OCI-LY7 (cell line): Measurements from ENCODE around the gene RTKN. TPM values are rescaled to one million over a fixed set of nuclear protein-coding genes. Genes with fewer than 3 reads are reported as not detected.

Experiments used
- BruUV-seq: library from RNA; stranded (reverse); fragments of 400-500 nt; replicated peaks from 2 replicates; lab custom pipeline; 2021; lab: Mats Ljungman, UMichigan
- CTCF ChIA-PET: fragments of 300-600 bp; sonication (Branson Sonifier 250); formaldehyde crosslinking; loops from one replicate; lab custom pipeline; 2022; ENCODE audit warnings: antibody characterized with exemption; ENCODE audit not compliant: unreplicated experiment; lab: Charles Lee
- POLR2A ChIA-PET: fragments of 300-600 bp; sonication (Branson Sonifier 250); formaldehyde crosslinking; loops from one replicate; lab custom pipeline; 2022; ENCODE audit warnings: antibody characterized with exemption; lab: Charles Lee
- DNase-seq: peaks from one replicate; pipeline ENCODE4 v3.0.0-alpha.2; 2015; ENCODE audit warnings: low spot score
- H2AFZ ChIP-seq: fragments of 200-600 bp; sonication (generic), shearing (Covaris generic); 2 replicates; pipeline ENCODE4 v1.6.1; 2014; ENCODE audit warnings: mild to moderate bottlenecking, antibody characterized with exemption, low read length, moderate library complexity
- H3K27ac ChIP-seq: fragments of 200-600 bp; sonication (generic); 2 replicates; pipeline ENCODE4 v1.5.1; 2014; ENCODE audit warnings: mixed run types, low read depth, mild to moderate bottlenecking, moderate library complexity, low read length, inconsistent platforms; ENCODE audit not compliant: poor library complexity, severe bottlenecking
- H3K36me3 ChIP-seq: fragments of 200-600 bp; sonication (generic); 2 replicates; pipeline ENCODE4 v1.6.1; 2014; ENCODE audit warnings: mild to moderate bottlenecking, antibody characterized with exemption, low read length, moderate library complexity, mixed read lengths; ENCODE audit not compliant: insufficient read depth
- H3K4me1 ChIP-seq: fragments of 200-600 bp; sonication (generic); 2 replicates; pipeline ENCODE4 v1.5.1; 2014; ENCODE audit warnings: mild to moderate bottlenecking, low read length; ENCODE audit not compliant: insufficient read depth, poor library complexity, severe bottlenecking
- H3K4me2 ChIP-seq: fragments of 200-600 bp; sonication (generic); 2 replicates; pipeline ENCODE4 v1.6.1; 2014; ENCODE audit warnings: mild to moderate bottlenecking, low read length
- H3K4me3 ChIP-seq: fragments of 200-600 bp; sonication (generic); 2 replicates; pipeline ENCODE4 v1.5.1; 2014; ENCODE audit warnings: mild to moderate bottlenecking, low read depth, low read length; ENCODE audit not compliant: poor library complexity, severe bottlenecking
- H3K79me2 ChIP-seq: fragments of 200-600 bp; sonication (generic); 2 replicates; pipeline ENCODE4 v1.6.1; 2016; ENCODE audit warnings: low read depth, mild to moderate bottlenecking, low read length, moderate library complexity, mixed read lengths; ENCODE audit not compliant: insufficient read depth
- H3K9me2 ChIP-seq: fragments of 200-600 bp; sonication (generic); 2 replicates; pipeline ENCODE4 v1.6.1; 2016; ENCODE audit warnings: mild to moderate bottlenecking, low read length, mixed read lengths; ENCODE audit not compliant: insufficient read depth
- H3K9me3 ChIP-seq: fragments of 200-600 bp; sonication (generic); 2 replicates; pipeline ENCODE4 v1.6.1; 2014; ENCODE audit warnings: mild to moderate bottlenecking, mixed run types, low read length, mixed read lengths
- H4K20me1 ChIP-seq: fragments of 200-600 bp; sonication (generic); 2 replicates; pipeline ENCODE4 v1.6.1; 2014; ENCODE audit warnings: mild to moderate bottlenecking, antibody characterized with exemption, low read length, moderate library complexity, mixed read lengths; ENCODE audit not compliant: insufficient read depth
- EZH2phosphoT487 ChIP-seq: fragments of 200-600 bp; sonication (generic); IDR thresholded peaks from 2 replicates; pipeline ENCODE4 v1.6.1; 2018; ENCODE audit warnings: low read depth, borderline replicate concordance, mild to moderate bottlenecking, mixed run types, antibody characterized with exemption, low read length, moderate library complexity, mixed read lengths
- intact Hi-C: fragments of 100-400 bp; cut with micrococcal nuclease; formaldehyde crosslinking; loops from one replicate; pipeline ENCODE4 v1.10.0; 2022; ENCODE audit not compliant: unreplicated experiment
- total RNA-seq, 2 experiments: library from RNA; depleted of rRNA in 1 of 2; stranded (reverse); fragments of >200 nt in 1 of 2; shearing (Covaris generic) in 1 of 2; gene quantifications; 2 replicates each; pipeline ENCODE4 v1.2.3, GENCODE V29; 2014 to 2022
- TF ChIP-seq, protein P1 (sequence below): fragments of 200-600 bp; sonication (generic); conservative IDR thresholded peaks from 2 replicates; pipeline ENCODE4 v1.5.1; 2014; ENCODE audit warnings: mild to moderate bottlenecking, antibody characterized with exemption, low read length, moderate library complexity, mixed read lengths

RTKN gene
- total RNA-seq, 2 experiments from 2014 or later, result 2.3 to 7.7 TPM

DNA sequence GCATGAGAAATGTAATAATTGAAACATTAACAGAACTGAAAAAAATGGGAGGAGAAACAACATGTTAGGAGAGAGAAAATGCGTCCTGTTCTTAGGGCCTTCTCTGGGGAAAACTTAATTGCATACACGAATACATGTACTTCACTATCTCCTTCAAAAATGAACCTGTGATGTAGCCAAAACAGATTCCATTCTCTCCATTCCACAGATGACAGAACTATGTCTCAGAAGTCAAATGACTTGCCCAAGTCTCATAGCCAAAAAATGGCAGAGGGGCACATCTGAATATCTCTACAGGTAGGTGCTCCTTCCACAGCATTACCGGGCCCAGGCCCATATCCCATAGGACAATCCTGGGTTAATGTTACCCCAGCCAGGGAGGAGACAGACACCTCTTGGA, 57.7 kb downstream of the RTKN start:
- H3K4me3 ChIP-seq, result no peak overlapping the region
- H4K20me1 ChIP-seq, result 0 out of 2 replicates have a peak, but pooled peaks cover 6% of the 10 kb centered on the region
- no peaks in the 10 kb centered on the region; the same call in 1 of the 2 replicates for H3K79me2 ChIP-seq
- no peaks in the 10 kb centered on the region for H3K9me2 ChIP-seq
- peaks cover 22% of the 10 kb centered on the region; the same call in 1 of the 2 replicates for H3K36me3 ChIP-seq
- H3K4me2 ChIP-seq, result no peak overlapping the region
- POLR2A ChIA-PET, result no interaction called here
- CTCF ChIA-PET, result no interaction called here
- TF ChIP-seq, protein P1, sequence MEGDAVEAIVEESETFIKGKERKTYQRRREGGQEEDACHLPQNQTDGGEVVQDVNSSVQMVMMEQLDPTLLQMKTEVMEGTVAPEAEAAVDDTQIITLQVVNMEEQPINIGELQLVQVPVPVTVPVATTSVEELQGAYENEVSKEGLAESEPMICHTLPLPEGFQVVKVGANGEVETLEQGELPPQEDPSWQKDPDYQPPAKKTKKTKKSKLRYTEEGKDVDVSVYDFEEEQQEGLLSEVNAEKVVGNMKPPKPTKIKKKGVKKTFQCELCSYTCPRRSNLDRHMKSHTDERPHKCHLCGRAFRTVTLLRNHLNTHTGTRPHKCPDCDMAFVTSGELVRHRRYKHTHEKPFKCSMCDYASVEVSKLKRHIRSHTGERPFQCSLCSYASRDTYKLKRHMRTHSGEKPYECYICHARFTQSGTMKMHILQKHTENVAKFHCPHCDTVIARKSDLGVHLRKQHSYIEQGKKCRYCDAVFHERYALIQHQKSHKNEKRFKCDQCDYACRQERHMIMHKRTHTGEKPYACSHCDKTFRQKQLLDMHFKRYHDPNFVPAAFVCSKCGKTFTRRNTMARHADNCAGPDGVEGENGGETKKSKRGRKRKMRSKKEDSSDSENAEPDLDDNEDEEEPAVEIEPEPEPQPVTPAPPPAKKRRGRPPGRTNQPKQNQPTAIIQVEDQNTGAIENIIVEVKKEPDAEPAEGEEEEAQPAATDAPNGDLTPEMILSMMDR, result no peak
- no TSS peak for BruUV-seq
- no peak for DNase-seq
- H2AFZ ChIP-seq, result no peak overlapping the region
- no peaks in the 10 kb centered on the region for H3K9me3 ChIP-seq
- intact Hi-C loops, result no loop called here
- no peak overlapping the region for H3K27ac ChIP-seq
- peaks cover 9% of the 10 kb centered on the region for H3K4me1 ChIP-seq

DNA sequence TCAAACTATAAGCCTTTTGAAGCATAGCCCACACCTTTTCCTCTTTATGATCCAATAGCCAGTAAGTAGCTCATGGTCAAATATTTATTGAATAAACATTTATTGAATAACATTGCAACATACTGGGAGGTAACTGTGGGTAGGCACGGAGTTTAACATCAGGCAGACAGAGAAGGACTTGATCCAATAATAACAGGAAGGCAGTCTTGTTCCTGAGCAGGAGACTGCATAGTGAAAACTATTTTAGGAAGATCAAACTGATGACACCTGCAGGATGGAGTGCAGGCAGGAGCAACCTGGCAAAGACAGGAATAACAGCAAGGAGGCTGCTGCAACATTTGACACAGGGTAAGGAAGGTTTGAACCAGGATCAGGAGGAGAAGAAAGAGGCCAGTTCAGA, 58.5 kb downstream of the RTKN start:
- TF ChIP-seq EZH2phosphoT487, result no peak
- POLR2A ChIA-PET, result interaction anchor here (0.5 kb wide), 1 partner anchor 480 kb away, joined by 7 read pairs; no protein-coding TSS in a partner anchor
- CTCF ChIA-PET, result no interaction called here

DNA sequence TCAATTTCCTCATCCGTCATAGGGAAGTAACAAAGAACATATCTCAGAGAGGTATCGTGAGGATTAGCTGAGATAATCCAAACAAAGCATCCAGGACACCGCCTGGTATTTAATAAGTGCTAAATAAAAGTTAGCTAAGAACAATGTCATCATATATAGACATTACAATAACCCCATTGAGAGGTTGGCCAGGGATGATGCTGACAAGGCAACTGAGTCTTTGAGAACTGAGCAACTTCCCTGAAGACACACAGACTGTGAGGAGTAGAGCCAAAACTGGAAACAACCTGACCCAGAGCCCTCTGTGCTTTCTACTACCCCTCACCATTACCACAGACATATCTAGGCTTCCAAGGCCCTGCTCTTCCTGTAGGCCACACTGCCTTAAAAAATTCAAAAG, 60.0 kb downstream of the RTKN start:
- no TSS peak for BruUV-seq
- intact Hi-C loops, result no loop called here
- Histone ChIP-seq H3K9me3 (no peaks in the 10 kb centered on the region), H4K20me1 (0 out of 2 replicates have a peak, but pooled peaks cover 7% of the 10 kb centered on the region), H3K4me2 (no peak overlapping the region), H3K4me1 (peaks cover 9% of the 10 kb centered on the region), H3K27ac (no peak overlapping the region), H3K4me3 (no peak overlapping the region), H3K36me3 (peaks cover 34% of the 10 kb centered on the region; the same call in 1 of the 2 replicates), H2AFZ (no peak overlapping the region), H3K9me2 (no peaks in the 10 kb centered on the region), H3K79me2 (no peaks in the 10 kb centered on the region)
- TF ChIP-seq EZH2phosphoT487, result no peak
- TF ChIP-seq, protein P1, result no peak
- CTCF ChIA-PET, result interaction anchor here (0.6 kb wide), 1 partner anchor 185 kb away, joined by 3 read pairs; no protein-coding TSS in a partner anchor
- POLR2A ChIA-PET, result interaction anchor here (0.6 to 1.0 kb wide), 5 partner anchors 10 to 75 kb away, joined by 3 to 4 read pairs (median 4); no protein-coding TSS in a partner anchor
- no peak for DNase-seq

More for the DNA sequence above, 58.5 kb downstream of the RTKN start:
- Histone ChIP-seq H3K36me3 (peaks cover 22% of the 10 kb centered on the region; the same call in 1 of the 2 replicates), H3K9me3 (no peaks in the 10 kb centered on the region), H2AFZ (no peak overlapping the region), H3K4me3 (no peak overlapping the region), H3K4me1 (peaks cover 9% of the 10 kb centered on the region), H4K20me1 (0 out of 2 replicates have a peak, but pooled peaks cover 7% of the 10 kb centered on the region), H3K27ac (no peak overlapping the region), H3K79me2 (no peaks in the 10 kb centered on the region; the same call in 1 of the 2 replicates), H3K9me2 (no peaks in the 10 kb centered on the region), H3K4me2 (no peak overlapping the region)
- DNase-seq, result no peak
- intact Hi-C loops, result no loop called here
- no TSS peak for BruUV-seq
